CD4-positive, alpha-beta T cell treated with Interleukin-17A for 1 hour (primary cell): ENCODE measurements around the gene LRRC26.

Source experiments
- DNase-seq: peaks from one replicate; pipeline ENCODE4 v3.0.0-alpha.2; 2020

The LRRC26 gene

DNA sequence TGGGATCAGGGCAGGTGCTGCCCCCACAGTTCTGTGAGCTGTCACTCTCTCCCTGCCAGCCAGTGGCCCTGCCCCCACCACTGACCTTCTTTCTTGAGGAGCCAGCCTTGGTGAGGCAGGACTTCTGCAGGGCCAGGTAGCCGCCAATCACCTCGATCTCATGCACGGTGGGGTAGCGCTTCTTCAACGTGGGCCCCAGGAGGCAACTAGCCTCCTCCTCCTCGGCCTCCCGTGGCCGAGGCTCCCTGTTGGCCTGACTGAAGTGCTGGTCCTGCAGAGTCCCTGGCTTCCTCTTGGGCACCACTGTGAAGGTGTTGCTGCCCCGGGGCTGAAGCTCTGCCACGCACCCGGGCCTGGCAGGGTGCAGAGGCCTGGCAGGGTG is 29.0 kb upstream of the LRRC26 start:
- no peak for DNase-seq

DNA sequence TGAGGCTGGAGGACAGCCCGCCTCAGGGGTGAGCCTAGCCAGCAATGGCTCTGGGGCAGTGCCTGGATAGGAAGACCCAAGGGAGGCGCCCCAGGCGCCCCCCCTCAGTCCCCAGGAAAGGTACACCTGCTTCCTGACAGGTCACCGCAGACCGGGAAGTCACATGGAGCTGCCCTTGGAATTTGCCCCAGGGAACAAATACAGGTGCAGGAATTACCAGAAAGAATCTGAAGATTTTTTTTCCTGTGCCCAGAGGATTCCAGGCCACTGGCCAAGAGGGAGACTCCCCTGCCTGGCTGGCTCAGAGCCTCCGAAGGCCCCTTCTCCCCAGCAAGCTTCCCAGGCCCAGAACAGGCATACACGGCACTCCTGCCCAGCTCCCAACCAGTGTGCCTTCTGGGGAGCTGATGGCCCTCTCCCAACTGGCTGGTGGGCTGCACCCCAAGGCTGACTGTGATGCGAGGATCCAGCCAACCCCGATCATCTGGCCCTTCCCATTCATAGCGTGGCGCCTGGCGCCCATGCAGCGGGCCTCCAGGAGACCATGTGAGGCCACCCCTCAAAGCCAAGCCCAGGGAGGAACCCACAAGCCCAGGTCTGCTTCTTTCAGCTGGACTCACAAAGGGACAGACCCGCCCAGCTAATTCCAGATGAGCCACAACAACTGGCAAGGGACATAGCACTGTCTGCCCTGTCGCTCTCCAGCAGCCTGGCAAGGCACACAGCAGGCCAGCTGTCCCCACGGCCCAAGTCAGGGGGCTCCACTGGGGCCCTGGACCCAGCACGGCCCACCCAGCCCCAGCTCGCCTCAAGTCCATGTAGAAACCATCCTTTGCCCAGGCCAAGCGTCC is 28.4 kb upstream of the LRRC26 start:
- DNase-seq = no peak

DNA sequence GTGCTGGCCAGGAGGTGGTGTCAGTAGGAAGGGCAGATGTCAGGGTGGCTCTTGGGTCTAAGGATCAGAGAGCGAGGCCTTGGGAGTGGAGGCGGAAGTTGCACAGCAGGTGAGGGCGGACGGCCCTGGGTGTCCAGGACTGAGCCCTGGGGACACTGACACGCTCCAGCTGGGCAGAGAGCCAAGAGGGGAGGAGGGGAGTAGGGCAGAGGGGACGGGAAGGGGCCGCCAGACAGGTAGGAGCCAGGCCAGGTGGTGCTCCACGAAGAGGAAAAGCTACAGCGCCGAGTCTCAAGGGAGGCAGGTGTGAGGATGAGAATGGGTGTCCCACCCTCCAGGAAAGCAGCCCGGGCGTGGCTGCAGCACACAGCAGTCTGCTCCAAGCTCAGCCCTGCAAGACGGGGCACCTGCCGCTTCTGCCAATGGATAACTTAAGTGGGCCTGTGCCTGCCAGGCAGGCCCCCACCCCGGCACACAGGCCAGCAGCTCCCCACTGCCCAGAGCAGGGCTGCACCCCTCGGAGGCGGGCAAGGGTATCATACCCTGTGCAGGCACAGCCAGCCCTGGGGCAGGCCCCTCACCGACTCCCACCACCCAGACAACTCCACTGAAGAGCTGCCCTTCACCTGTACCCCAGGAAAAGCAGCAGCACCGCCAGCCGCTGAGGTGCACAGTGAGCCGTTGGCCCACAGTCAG is 25.8 kb upstream of the LRRC26 start:
- DNase-seq = no peak

DNA sequence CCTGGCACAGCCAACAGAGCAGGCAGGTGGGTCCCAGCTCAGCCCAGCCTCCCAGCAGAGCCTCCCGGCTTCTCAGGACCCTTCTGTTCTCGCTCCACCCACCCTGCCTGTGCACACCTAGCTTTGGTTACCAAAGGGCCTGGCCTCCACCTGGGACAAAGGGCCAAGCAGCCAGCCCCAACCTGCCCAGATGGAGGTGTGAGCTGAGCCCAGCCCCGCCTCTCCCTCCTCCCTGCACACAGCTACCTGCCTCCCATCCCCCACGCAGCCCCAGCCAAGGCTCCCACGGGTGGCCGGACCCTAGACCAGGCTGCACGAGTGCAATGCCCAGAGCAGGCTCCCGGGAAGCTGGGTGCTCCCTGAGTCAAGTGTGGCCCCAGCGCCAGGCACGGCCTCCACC is 25.1 kb upstream of the LRRC26 start:
- DNase-seq = no peak

DNA sequence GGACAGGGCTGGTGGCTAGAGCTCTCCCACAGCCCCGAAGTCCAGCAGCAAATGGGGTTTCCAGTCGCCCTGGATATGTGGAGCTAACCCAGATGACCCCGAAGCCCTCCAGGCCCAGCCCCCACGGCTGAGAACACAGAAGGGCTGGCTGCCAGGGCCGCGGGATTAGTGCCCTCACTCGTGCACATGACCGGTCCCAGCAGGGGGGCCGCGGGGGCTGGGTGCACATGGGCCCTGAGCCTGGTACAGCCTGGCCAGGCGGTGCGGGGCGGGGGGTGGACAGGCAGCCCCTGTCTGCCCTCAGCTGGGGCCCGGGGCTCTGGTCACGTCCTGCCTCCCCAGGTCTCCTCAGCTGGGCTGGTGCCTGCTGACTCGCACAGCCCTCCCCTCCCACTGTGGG is 24.5 kb upstream of the LRRC26 start:
- DNase-seq = no peak

DNA sequence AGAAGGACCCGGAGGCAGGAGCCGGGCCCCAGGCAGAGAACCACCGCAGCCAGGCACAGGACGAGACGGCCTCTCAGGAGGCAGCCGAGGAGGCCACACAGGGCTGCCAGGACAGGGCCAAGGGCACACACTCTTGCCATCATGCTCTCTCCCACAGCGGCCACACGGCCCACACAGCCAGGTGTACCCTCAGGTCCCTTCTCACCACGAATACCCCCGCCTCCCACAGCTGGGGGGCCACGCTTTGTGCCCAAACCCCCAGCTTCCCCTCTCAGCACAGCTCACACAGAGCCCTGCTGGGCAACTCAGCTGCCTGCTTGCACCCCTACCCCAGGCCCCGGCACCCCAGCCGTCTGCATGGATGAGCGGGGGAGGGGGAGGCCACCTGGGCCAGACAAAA is 23.9 kb upstream of the LRRC26 start:
- no peak for DNase-seq

DNA sequence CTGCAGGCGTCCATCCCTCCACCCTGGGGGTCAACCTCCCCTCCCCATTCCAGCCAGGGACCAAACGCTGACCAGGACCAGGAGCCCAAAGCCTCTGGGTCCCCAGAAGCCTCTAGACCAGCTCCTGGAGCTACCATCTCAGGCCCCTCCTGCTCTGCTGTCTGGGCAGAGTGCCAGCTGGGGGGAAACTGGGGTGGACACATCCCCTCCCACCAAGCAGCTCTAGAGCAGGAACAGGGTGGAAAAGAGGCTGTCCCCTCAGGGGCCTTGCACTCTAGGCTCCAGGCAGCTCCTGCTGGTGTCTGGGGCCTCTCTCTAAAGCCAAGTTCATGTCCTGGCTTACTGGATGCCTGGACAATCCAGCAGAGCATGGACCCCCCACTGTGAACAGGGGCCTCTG is 23.0 kb upstream of the LRRC26 start:
- no peak for DNase-seq

DNA sequence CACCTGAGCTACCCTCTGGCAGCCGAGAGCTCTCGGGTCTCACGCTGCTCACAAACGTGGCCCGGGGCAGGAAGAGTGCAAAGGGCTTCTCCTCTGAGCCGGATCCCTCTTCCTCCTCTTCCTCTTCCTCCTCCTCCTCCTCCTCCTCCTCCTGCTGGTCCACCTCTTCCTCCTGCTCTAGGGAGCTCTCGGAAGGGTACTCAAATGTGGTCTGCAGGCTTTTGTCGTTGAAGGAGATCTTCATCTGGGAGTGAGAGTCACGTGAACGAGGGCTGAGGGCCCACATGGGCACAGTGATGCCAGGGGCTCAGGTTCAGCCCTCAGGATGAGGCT is 22.6 kb upstream of the LRRC26 start:
- no peak for DNase-seq

DNA sequence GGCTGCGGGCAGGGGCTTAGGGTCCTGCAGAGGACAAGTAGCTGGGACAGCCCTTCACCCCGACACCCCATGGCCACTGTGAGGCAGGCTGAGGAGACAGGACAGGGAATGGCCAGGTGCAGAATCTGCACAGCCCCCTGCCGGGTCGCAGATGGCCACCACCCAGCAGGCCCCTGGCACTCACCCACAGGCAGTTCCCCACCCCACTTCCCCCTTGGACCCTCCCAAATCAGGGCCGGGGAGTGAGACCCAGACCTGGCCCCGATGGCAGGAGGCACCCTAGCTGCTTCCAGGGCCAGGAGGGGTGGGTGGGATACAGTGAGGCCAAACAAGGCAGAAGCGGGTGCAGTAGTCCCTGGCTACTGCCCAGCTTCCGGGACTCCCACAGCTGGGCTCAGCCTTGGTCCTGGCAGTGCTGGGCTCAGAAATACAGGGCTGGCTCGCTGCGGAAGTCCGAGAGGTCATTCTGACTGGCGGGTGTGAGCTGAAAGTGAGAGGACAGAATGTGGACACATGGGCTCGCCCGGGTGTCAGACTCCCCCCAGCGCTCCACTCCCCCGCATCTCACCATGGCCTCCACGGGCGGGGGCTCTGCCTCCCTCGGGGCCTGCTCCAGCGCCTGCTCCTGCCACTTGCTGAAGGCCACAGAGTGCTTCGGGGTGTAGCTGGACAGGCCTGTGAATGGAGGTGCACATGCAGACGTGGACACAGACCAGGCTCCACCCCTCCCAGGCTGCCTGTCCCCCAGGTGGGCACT is 22.0 kb upstream of the LRRC26 start:
- no peak for DNase-seq

DNA sequence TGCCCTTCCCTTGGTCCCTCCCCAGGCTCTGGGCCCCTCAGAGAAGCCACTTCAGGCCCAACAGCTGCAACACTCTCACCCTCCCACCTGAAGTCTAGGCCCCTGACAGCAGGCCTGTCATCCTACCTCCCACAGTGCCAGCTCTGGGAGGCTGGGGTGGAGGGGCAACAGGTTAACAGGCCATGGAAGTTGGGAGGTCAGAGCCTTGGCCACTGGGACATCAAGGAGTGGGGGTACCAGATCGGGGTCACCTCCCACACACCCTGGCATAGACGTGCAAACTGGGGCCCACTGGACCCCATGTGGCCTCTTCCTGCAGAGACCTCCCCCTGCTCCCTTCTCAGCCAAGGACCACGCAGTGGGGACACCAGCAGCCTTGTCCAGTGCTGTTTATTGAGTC is 21.4 kb upstream of the LRRC26 start:
- DNase-seq = no peak

DNA sequence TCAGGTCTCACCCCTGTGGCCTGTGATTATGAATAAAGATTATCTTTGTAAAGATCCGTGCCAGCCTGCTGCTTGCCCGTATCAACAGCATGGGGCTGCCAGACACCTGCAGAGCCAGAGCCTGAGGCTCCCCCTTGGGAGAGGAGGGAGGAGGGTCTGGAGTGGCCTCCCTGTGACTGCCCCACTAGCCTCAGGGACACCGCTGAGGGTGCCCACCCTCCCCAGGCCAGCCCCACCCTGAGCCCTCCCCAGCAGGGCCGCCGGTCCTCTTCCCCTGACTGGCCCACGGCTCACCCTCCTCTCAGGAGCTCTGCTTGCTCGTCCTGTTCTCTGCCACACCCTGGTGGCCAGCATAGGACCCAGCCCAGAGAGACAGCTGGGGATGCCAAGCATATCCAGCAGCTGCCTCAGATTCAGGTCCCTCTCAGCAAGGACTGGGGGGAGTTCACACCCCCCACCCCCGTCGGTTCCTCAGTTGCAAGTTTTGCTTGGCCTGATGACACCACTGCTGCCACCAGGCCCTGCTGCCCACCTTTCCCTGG is 20.5 kb upstream of the LRRC26 start:
- DNase-seq = no peak

DNA sequence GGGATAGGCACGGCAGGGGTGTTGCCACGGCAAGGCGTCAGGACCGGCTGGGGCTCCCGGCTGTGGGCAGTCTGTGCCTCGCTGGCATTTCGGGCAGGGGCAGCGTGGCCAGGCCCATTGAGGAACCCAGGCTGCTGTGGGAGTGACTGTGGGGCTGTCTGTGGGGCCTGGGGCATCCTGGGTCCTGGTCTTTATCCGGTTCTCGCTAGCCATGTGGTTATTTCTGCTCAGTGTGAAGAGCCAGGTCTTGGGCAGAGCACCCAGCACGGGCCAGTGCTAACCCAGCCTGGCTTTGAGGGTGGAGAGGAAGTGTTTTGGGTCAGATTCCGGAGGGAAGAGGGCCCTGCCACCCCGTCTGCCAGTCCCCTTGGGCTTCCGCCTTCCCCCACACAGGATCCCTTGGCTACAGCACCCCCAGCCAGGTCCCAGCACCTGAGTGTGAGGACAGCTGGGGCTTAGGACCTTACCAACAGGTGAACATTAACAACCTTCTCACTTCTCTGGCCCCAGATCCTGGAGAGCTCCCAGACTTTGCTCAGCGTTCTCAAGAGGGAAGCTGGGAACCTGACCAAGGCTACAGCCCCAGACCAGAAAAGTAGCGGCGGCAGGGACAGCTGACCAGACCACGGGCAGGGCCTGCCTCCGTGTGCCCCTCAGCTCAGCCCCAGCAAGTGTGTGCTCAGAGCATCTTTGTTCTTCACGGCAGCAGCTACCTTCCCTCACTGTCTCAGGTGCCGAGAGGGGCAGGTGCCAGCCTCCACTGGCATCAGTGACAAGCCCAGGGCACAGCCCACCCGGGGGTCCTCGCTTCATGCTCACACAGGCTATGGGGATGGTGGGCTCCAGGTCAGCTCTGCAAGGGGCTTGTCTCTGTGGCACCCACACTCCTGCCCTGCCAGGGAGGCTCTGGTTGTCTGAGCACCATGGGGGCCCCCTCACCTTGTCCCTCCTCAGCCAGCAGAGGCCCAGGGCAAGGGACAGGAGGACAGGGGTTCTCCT is 19.7 kb upstream of the LRRC26 start:
- DNase-seq = no peak

DNA sequence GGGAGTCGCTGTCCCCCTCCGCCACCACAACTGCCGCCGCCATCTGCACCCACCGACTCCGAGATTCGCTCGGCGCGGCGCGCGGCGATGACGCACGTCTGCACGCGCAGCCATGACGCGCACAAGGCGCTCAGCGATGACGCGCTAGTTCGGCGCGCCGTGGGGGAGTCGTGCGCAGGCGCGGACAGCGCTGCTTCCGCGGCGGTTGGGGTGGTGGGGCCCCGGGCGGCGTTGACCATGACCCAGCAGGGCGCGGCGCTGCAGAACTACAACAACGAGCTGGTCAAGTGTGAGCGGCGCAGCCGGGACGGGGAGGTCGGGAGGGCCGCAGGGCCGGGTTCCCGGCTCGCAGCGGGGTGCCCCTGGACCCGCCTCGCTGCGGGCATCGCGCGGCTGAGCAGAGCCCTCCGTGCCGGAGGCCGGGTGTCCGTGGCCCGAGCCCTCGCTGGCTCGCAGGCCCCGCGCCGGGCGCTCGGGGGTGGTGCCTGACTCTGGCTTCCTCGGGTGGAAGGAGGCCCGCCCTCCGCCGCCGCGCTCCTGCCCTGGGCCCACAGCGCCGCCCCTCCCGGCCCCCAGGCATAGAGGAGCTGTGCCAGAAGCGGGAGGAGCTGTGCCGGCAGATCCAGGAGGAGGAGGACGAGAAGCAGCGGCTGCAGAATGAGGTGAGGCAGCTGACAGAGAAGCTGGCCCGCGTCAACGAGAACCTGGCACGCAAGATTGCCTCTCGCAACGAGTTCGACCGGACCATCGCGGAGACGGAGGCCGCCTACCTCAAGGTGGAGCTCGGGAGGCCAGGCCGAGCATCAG is 18.8 kb upstream of the LRRC26 start, which contains the start of the genes ANAPC2 and SSNA1:
Gene ANAPC2 (minus strand): TSS at position 71 of the 807 bp plus-strand sequence. CDS start 28 bp downstream, at position 43.
Gene SSNA1 (plus strand): TSS at position 187 of the 807 bp plus-strand sequence. CDS start 51 bp downstream, at position 238.
- DNase-seq = peak; percentile 92

DNA sequence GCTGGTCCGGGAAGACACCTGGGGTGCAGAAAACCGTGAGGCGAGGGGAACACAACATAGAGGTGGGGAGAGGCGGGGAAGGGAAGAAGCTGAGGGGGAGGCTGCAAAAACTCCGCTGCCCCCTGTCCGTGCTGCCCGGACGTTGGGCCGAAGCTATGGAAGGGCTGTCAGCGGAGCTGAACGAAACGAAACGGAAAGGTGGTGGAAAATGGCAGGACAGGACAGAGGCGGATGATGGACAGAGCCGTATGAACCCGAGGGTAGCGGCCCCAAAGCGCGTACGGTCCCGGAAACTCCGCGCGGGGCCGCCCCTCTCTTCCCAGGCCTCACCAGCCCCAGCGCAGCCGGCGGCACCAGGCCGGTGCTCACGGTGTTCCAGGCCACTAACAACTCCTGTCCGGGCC is 18.2 kb upstream of the LRRC26 start:
- no peak for DNase-seq

DNA sequence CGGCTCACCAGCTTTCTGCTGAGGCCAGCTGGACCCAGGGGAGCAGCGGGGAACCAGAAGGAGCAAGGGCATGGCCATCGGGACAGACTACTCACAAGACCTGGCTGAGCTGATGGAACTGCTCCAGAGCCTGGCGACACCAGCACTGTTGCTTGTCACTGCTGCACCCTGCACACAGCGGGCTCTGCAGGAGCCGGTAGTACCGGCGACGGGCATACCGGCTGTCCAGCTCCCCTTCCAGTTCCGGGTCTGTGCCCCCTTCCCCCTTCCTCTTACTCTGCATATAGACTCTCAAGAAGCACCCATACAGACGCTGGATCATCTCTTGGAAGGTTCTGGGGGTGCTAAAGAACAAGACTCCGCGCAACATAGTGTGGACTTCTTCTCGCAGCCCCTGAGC is 17.5 kb upstream of the LRRC26 start:
- DNase-seq = no peak

DNA sequence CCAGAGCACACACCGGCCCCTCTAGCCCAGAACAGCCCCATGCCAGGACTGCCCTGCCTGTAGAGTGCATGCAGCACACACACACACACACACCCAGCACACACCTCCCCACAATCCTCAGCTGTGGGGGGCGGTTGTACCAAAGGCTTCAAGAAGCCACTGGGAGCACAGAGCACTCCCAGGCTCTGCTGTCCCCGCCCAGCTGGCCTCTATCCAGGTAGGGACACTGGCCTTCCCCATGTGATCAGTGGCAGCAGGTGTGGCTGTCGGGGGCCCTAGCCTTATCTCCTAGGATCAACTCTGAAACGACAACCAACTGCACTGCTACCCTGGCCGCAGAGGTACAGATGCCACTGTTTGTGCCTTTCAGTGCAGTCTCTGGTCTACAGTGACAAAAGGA is 16.5 kb upstream of the LRRC26 start:
- DNase-seq = no peak

DNA sequence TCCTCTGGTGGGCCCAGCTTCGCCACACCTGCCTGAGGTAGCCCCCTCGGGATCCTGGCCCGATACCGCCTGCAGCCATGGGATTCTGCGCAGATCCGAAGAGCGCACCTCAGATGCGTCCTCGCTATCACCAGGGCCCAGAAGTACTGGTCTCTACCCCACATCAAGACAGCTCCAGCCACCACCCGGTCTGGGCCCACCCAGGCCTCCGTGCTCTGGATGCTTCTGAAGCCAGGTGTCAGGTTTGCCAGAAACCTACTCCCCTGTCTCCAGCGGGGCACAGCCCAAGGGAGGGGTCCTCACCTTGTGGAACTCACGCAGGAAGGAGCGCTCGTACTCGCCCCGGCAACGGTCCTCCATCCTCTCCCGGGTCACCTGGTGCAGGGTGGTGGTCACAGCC is 16.1 kb upstream of the LRRC26 start:
- DNase-seq = no peak

DNA sequence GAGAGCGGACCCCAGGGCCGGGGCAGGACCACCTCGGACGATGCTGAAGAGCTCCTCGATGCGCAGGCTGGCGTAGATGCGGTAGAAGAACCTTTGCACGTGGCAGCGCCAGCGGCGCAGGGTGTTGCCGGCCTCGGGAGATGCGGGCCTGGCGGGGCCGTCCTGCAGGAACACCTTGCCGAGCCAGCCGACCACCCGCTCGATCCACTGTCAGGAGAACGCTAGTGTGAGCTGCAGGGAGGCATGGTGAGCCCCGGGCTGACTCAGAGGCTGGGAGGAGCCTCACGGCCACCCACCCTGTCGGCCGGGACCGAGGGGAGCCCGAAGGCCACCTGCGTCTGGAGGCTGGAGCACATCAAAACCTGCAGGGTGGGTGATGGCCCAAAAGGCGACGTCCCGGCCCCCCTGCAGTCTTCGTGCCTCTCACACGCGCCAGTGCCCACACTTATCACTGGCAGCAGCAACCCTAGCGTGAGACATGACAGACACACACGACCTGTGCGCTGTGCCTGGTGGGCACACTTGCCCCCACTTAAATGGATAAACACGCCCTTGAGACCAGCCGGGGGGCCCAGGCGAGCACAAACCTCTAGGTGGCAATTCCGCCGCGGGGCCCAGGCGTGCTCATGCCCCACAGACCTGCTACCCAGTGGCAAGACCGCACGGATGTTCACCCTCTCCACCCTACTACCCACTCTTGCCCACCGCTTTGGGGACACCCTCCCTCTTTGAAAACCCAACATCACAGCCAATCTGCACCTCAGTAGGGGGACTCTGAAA is 15.2 kb upstream of the LRRC26 start:
- no peak for DNase-seq

DNA sequence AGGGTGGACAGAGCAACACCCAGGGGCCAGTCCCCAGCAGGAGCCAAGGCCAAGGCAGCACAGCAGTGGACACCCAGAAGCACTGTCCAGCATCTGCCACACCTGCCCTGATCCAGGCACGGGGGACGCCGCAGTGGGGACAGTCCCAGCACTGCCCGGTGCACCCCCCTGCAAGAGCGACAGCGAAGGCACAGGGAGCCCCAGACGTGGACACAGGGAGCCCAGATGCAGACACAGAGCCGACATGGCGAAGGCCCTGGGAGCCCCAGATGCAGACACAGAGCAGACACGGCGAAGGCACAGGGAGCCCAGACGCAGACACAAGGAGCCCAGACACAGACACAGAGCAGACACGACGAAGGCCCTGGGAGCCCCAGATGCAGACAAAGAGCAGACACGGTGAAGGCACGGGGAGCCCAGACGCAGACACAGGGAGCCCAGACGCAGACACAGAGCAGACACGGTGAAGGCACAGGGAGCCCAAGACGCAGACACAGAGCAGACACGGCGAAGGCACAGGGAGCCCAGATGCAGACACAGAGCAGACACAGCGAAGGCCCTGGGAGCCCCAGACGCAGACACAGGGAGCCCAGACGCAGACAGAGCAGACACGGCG is 14.2 kb upstream of the LRRC26 start:
- DNase-seq = no peak

DNA sequence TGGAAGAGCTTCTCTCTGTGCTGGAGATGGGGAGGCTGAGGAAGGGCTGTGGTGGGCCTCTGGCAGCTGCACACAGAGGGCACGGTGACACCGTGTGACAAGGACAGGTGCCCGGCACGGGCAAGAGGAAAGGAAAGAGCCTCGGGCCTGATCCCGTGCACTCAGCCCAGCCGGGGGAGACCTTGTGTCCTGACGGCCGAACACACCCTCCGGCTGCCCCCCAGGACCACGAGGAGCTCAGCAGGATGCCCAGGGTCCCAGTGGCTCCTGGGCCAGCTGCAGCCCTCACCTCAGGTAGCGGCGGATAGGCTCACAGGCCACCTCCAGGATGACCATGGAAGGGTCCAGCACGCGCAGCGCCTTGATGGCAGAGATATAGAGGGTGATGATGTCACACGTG is 13.0 kb upstream of the LRRC26 start:
- DNase-seq = no peak
